ENCODE data around the gene BTBD9.

Gene BTBD9

DNA sequence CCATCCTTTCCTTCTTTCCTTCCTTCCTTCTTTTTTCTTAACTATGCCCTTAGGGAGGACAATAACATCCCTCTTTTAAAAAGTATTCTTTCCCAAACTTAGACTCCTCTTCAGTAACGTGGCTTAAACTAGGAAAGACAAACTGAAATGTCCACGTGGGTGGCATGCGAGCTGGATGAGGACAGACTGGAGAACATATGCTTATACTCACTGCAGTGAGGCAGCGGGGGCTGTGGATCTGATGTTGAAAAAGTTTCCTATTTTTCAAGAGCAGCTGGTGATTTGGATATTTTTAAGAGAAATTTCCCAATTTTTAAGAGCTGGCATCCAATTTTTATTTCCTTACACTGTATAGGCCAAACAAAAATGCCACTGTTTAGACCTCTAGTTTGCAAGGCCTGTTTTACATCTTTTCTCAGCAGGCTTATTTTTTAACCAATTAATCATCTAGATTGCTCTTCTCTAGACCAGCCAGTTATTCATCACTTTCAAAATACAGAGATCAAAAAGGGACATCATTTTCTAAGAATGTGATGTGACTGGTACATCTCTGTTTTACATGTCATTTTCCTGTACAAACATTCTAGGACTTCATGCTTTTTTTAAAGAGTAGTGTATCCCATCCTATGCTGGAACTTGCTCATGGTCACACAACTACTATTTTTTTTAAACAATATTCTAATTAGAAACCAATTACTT lies 226.5 kb downstream of the BTBD9 start:
- no peak overlapping the region for H3K4me3 ChIP-seq (ENCODE audit: low read depth in 1 of 5, low read length in 5 of 5)
- no peaks in the 10 kb centered on the region for H3K36me3 ChIP-seq (ENCODE audit: control insufficient read depth in 5 of 5, insufficient read depth in 5 of 5, low read length in 5 of 5)
- peak overlapping the region; percentile 20 for H3K27ac ChIP-seq (ENCODE audit: low read depth, low read length)
- H3K9ac ChIP-seq (ENCODE audit: low read length in 5 of 5) = no peak overlapping the region
- H3K4me1 ChIP-seq (ENCODE audit: control insufficient read depth in 5 of 5, insufficient read depth in 5 of 5, low read length in 5 of 5) = peaks cover 0 to 11% (median 3%) of the 10 kb centered on the region in 5 donors
- no peaks in the 10 kb centered on the region for H3K27me3 ChIP-seq (ENCODE audit: control insufficient read depth in 5 of 5, insufficient read depth in 4 of 5, low read length in 5 of 5)
- no peaks in the 10 kb centered on the region for H3K9me3 ChIP-seq (ENCODE audit: control insufficient read depth in 5 of 5, low read length in 5 of 5)

DNA sequence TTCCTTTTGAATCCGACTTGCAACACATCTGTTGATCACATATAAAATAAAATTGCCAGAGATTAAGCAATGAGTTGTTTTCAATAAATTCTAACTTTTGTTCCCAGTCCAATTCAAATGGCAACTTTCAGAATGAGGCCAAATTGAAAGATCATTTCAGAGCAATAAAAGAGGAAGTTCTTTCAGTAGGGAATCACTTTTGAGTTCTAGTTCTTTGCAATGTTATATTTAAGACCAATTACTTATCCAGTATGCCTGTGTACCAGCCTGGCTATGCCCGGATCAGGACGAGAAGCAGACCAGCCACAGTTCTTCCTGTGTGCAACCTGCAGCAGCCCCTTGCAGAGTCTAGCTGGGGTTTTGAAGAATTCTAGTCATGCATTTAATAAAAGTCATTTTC lies 232.5 kb downstream of the BTBD9 start:
- Histone ChIP-seq H3K9ac (ENCODE audit: low read length in 5 of 5) (peak overlapping the region in 1 of 5 donors; percentile 57), H3K4me1 (ENCODE audit: control insufficient read depth in 5 of 5, insufficient read depth in 5 of 5, low read length in 5 of 5) (peaks cover 0 to 50% (median 37%) of the 10 kb centered on the region in 5 donors), H3K27me3 (ENCODE audit: control insufficient read depth in 5 of 5, insufficient read depth in 4 of 5, low read length in 5 of 5) (no peaks in the 10 kb centered on the region), H3K36me3 (ENCODE audit: control insufficient read depth in 5 of 5, insufficient read depth in 5 of 5, low read length in 5 of 5) (no peaks in the 10 kb centered on the region), H3K27ac (ENCODE audit: low read depth, low read length) (peak overlapping the region; percentile 89), H3K9me3 (ENCODE audit: control insufficient read depth in 5 of 5, low read length in 5 of 5) (no peaks in the 10 kb centered on the region), H3K4me3 (ENCODE audit: low read depth in 1 of 5, low read length in 5 of 5) (no peak overlapping the region)

DNA sequence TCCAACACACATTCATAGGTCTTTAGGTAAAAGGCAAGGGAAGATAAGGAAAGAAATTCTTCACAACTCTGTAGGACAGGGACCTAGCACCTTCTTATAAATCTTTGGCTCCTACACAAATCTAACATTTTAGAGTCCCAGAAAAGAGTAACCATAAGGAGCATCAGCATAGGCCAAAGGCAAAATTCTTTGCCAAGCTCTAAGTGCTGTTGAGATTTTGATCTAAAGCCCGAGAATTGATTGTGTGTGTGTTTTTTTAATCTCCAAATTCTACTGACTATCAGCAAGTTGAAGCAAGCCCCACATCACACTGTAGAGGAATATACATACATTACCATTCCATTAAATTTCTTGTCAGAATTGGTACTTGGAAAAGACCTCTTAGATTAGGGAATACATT lies 233.6 kb downstream of the BTBD9 start:
- no peaks in the 10 kb centered on the region for H3K9me3 ChIP-seq (ENCODE audit: control insufficient read depth in 5 of 5, low read length in 5 of 5)
- peaks cover 0 to 56% (median 39%) of the 10 kb centered on the region in 5 donors for H3K4me1 ChIP-seq (ENCODE audit: control insufficient read depth in 5 of 5, insufficient read depth in 5 of 5, low read length in 5 of 5)
- H3K36me3 ChIP-seq (ENCODE audit: control insufficient read depth in 5 of 5, insufficient read depth in 5 of 5, low read length in 5 of 5) = no peaks in the 10 kb centered on the region
- no peak overlapping the region for H3K4me3 ChIP-seq (ENCODE audit: low read depth in 1 of 5, low read length in 5 of 5)
- no peaks in the 10 kb centered on the region for H3K27me3 ChIP-seq (ENCODE audit: control insufficient read depth in 5 of 5, insufficient read depth in 4 of 5, low read length in 5 of 5)
- H3K9ac ChIP-seq (ENCODE audit: low read length in 5 of 5) = no peak overlapping the region
- peak overlapping the region; percentile 89 for H3K27ac ChIP-seq (ENCODE audit: low read depth, low read length)

DNA sequence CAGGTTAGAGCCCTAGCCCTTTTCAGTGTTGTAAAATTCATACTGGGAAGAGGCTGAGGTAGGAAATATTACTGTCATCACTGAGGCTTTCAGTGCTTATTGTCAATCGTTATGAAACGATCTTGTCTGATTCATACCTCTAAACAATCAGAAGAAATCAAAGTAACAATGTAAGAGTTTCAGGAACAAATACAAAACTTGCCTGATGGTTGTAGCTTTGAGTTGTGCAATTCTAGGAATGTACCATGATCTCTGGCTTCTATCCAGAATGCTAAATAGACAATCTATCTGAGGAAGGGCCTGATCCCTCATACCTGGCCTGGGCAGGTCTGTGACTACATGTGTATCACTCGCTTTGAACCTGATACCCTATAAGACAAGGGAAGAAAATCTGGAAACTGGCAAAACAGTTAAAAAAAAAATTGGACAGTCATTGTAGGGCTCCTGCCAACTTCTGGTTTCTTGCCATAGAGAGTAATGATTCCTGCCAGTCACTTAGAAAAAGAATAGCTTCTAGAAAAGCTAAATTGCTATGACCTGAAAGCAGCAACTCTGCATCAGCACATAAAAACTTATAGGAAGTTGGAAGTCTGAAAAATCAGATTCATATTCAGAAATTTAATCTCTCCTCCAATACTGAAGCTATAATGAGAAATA lies 234.7 kb downstream of the BTBD9 start:
- H3K27ac ChIP-seq (ENCODE audit: low read depth, low read length) = peak overlapping the region; percentile 89

DNA sequence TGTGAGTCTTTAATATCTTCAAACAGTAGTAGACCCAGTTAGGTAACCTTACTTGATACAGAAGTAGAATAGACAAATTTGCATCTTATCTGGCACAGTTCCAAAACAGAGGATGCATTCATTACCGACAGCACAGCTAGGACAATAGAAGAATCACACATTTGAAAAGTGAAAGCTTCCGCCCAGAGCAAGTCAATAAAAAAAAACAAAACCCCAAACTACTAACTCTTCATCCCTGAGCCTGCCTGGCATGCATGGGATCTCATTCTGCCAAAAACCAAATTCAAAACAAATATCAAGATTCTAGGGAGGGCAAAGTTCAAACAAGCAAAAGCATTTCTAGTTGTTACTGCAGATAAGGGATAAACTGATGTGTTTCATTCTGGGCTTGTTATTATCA lies 235.4 kb downstream of the BTBD9 start:
- no peaks in the 10 kb centered on the region for H3K27me3 ChIP-seq (ENCODE audit: control insufficient read depth in 5 of 5, insufficient read depth in 4 of 5, low read length in 5 of 5)
- H3K36me3 ChIP-seq (ENCODE audit: control insufficient read depth in 5 of 5, insufficient read depth in 5 of 5, low read length in 5 of 5) = no peaks in the 10 kb centered on the region
- no peaks in the 10 kb centered on the region for H3K9me3 ChIP-seq (ENCODE audit: control insufficient read depth in 5 of 5, low read length in 5 of 5)
- H3K9ac ChIP-seq (ENCODE audit: low read length in 5 of 5) = peak overlapping the region in 2 of 5 donors; percentile 3 to 74
- H3K4me1 ChIP-seq (ENCODE audit: control insufficient read depth in 5 of 5, insufficient read depth in 5 of 5, low read length in 5 of 5) = peaks cover 0 to 66% (median 51%) of the 10 kb centered on the region in 5 donors
- H3K4me3 ChIP-seq (ENCODE audit: low read depth in 1 of 5, low read length in 5 of 5) = no peak overlapping the region
- peak overlapping the region; percentile 89 for H3K27ac ChIP-seq (ENCODE audit: low read depth, low read length)

More for the DNA sequence above, 234.7 kb downstream of the BTBD9 start:
- Histone ChIP-seq H3K27me3 (ENCODE audit: control insufficient read depth in 5 of 5, insufficient read depth in 4 of 5, low read length in 5 of 5) (no peaks in the 10 kb centered on the region), H3K4me1 (ENCODE audit: control insufficient read depth in 5 of 5, insufficient read depth in 5 of 5, low read length in 5 of 5) (peaks cover 0 to 65% (median 48%) of the 10 kb centered on the region in 5 donors), H3K9me3 (ENCODE audit: control insufficient read depth in 5 of 5, low read length in 5 of 5) (no peaks in the 10 kb centered on the region), H3K9ac (ENCODE audit: low read length in 5 of 5) (peak overlapping the region in 2 of 5 donors; percentile 3 to 74), H3K36me3 (ENCODE audit: control insufficient read depth in 5 of 5, insufficient read depth in 5 of 5, low read length in 5 of 5) (no peaks in the 10 kb centered on the region), H3K4me3 (ENCODE audit: low read depth in 1 of 5, low read length in 5 of 5) (no peak overlapping the region)

DNA sequence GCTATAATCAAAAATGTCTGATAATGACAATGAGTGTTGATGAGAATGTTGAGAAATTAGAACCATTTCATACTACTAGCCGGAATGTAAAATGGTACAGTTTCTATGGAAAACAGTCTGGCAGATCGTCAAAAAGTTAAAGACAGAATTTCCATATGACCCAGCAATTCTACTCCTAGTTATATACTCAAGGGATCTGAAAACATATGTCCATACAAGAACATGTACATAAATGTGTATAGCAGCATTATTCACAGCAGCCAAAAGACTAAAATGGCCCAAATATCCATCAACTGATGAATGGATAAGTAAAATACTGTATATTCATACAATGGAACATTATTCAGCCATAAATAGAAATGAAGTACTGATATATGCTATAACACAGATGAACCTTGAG lies 236.2 kb downstream of the BTBD9 start:
- peak overlapping the region; percentile 89 for H3K27ac ChIP-seq (ENCODE audit: low read depth, low read length)
- no peaks in the 10 kb centered on the region for H3K9me3 ChIP-seq (ENCODE audit: control insufficient read depth in 5 of 5, low read length in 5 of 5)
- H3K36me3 ChIP-seq (ENCODE audit: control insufficient read depth in 5 of 5, insufficient read depth in 5 of 5, low read length in 5 of 5) = no peaks in the 10 kb centered on the region
- no peaks in the 10 kb centered on the region for H3K27me3 ChIP-seq (ENCODE audit: control insufficient read depth in 5 of 5, insufficient read depth in 4 of 5, low read length in 5 of 5)
- H3K4me1 ChIP-seq (ENCODE audit: control insufficient read depth in 5 of 5, insufficient read depth in 5 of 5, low read length in 5 of 5) = peaks cover 0 to 66% (median 51%) of the 10 kb centered on the region in 5 donors
- no peak overlapping the region for H3K9ac ChIP-seq (ENCODE audit: low read length in 5 of 5)
- no peak overlapping the region for H3K4me3 ChIP-seq (ENCODE audit: low read depth in 1 of 5, low read length in 5 of 5)

DNA sequence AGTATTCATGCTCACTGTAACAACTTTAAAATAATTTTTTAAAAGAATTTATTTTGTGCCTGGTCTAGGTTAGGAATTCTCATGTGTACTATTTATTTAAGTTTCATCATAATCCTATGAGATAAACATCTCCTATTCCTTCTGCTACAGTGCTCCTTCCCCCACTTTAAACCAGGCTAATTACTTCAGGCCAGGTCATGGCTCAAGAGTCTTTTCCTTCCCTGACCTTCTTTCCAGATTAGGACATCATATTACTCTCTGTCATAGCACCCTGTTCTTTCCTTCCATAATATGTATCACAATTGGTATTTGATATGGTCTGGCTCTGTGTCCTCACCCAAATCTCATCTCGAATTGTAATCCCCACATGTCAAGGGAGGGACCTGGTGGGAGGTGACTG lies 239.0 kb downstream of the BTBD9 start:
- Histone ChIP-seq H3K27ac (ENCODE audit: low read depth, low read length) (peak overlapping the region; percentile 82), H3K9ac (ENCODE audit: low read length in 5 of 5) (no peak overlapping the region), H3K27me3 (ENCODE audit: control insufficient read depth in 5 of 5, insufficient read depth in 4 of 5, low read length in 5 of 5) (no peaks in the 10 kb centered on the region), H3K9me3 (ENCODE audit: control insufficient read depth in 5 of 5, low read length in 5 of 5) (no peaks in the 10 kb centered on the region), H3K4me1 (ENCODE audit: control insufficient read depth in 5 of 5, insufficient read depth in 5 of 5, low read length in 5 of 5) (peaks cover 0 to 43% (median 33%) of the 10 kb centered on the region in 5 donors), H3K4me3 (ENCODE audit: low read depth in 1 of 5, low read length in 5 of 5) (no peak overlapping the region), H3K36me3 (ENCODE audit: control insufficient read depth in 5 of 5, insufficient read depth in 5 of 5, low read length in 5 of 5) (no peaks in the 10 kb centered on the region)

DNA sequence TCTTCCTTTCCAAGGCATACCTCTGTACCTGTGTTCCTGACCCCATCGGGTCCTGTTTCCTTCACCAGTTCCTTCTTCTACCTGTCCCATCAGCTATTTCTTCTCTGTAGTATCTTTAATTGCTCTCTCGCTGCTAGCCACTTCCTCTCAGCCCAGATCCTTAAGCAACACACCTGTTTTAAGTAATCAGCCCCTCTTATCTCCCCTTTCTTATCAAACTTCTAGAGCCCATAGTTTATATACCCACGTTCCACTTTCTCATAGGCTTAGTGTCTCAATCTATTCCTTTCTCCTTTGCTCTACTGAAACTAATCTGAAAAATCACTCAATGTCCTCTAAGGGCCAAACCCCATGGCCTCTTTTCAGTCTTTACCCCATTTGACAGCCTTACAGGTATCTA lies 239.6 kb downstream of the BTBD9 start:
- Histone ChIP-seq H3K9me3 (ENCODE audit: control insufficient read depth in 5 of 5, low read length in 5 of 5) (no peaks in the 10 kb centered on the region), H3K27me3 (ENCODE audit: control insufficient read depth in 5 of 5, insufficient read depth in 4 of 5, low read length in 5 of 5) (no peaks in the 10 kb centered on the region), H3K4me3 (ENCODE audit: low read depth in 1 of 5, low read length in 5 of 5) (no peak overlapping the region), H3K4me1 (ENCODE audit: control insufficient read depth in 5 of 5, insufficient read depth in 5 of 5, low read length in 5 of 5) (peaks cover 0 to 37% (median 28%) of the 10 kb centered on the region in 5 donors), H3K9ac (ENCODE audit: low read length in 5 of 5) (no peak overlapping the region), H3K36me3 (ENCODE audit: control insufficient read depth in 5 of 5, insufficient read depth in 5 of 5, low read length in 5 of 5) (no peaks in the 10 kb centered on the region), H3K27ac (ENCODE audit: low read depth, low read length) (peak overlapping the region; percentile 82)

DNA sequence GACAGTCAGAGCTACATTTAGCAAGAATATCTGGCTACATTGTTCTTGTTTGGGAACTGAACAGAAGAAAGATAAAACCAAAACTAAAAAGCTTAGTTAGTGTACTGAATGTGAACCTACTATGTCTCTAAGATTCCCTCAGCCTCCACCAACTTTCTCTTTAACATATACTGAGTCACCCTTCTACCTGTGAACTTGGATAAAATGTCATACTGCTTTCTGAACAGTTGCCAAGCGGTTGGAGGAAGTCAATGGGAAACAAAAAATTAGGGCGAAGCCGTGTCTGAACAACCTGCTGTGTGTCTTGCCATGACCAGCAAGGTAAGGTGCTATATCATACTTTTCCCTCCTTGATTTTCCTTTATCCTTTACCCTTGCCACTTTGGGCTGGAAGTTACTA lies 243.5 kb downstream of the BTBD9 start:
- no peak overlapping the region for H3K4me3 ChIP-seq (ENCODE audit: low read depth in 1 of 5, low read length in 5 of 5)
- H3K9me3 ChIP-seq (ENCODE audit: control insufficient read depth in 5 of 5, low read length in 5 of 5) = no peaks in the 10 kb centered on the region
- no peaks in the 10 kb centered on the region for H3K27me3 ChIP-seq (ENCODE audit: control insufficient read depth in 5 of 5, insufficient read depth in 4 of 5, low read length in 5 of 5)
- no peak overlapping the region for H3K27ac ChIP-seq (ENCODE audit: low read depth, low read length)
- H3K4me1 ChIP-seq (ENCODE audit: control insufficient read depth in 5 of 5, insufficient read depth in 5 of 5, low read length in 5 of 5) = peaks cover 0 to 22% (median 13%) of the 10 kb centered on the region in 5 donors
- no peak overlapping the region for H3K9ac ChIP-seq (ENCODE audit: low read length in 5 of 5)
- no peaks in the 10 kb centered on the region for H3K36me3 ChIP-seq (ENCODE audit: control insufficient read depth in 5 of 5, insufficient read depth in 5 of 5, low read length in 5 of 5)

DNA sequence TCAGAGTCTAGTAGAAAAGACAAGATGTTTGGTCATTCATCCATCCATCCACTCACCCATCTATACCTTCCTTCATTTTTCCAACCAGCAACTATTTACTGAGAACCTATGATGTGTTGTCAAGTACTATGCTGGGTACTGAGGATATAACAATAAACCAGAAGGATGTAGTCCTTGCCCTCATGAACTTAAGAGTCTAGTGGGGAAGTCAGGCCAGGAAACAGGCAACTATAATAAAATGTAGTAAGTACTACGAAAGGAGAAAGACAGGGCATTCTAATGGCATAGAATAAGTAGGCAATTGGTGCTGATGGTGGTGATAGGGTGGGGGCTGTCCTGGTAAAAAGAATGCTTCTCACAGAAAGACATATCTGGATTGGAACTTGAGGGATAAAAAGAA lies 245.7 kb downstream of the BTBD9 start:
- H3K27me3 ChIP-seq (ENCODE audit: control insufficient read depth in 5 of 5, insufficient read depth in 4 of 5, low read length in 5 of 5) = no peaks in the 10 kb centered on the region
- no peaks in the 10 kb centered on the region for H3K9me3 ChIP-seq (ENCODE audit: control insufficient read depth in 5 of 5, low read length in 5 of 5)
- no peak overlapping the region for H3K9ac ChIP-seq (ENCODE audit: low read length in 5 of 5)
- H3K4me1 ChIP-seq (ENCODE audit: control insufficient read depth in 5 of 5, insufficient read depth in 5 of 5, low read length in 5 of 5) = peaks cover 0 to 9% (median 0%) of the 10 kb centered on the region in 5 donors
- no peak overlapping the region for H3K27ac ChIP-seq (ENCODE audit: low read depth, low read length)
- H3K4me3 ChIP-seq (ENCODE audit: low read depth in 1 of 5, low read length in 5 of 5) = no peak overlapping the region
- H3K36me3 ChIP-seq (ENCODE audit: control insufficient read depth in 5 of 5, insufficient read depth in 5 of 5, low read length in 5 of 5) = no peaks in the 10 kb centered on the region
